Endothelial cell of umbilical vein (primary cell): ENCODE results near the gene MDFIC. TPM values are rescaled to one million over a fixed set of nuclear protein-coding genes. Genes with fewer than 3 reads are reported as not detected.

Source experiments
- BruUV-seq: library from RNA; stranded (reverse); fragments of 400-500 nt; replicated peaks from 2 replicates; lab custom pipeline; 2021; lab: Mats Ljungman, UMichigan
- CTCF ChIA-PET: fragments of 300-600, 350-600 bp; sonication (Branson Sonifier 250); formaldehyde crosslinking; loops from one replicate; lab custom pipeline; 2021; ENCODE audit warnings: antibody characterized with exemption, inconsistent platforms; lab: Charles Lee
- POLR2A ChIA-PET: fragments of 300-600, 350-600 bp; sonication (Branson Sonifier 250); formaldehyde crosslinking; loops from one replicate; lab custom pipeline; 2021; ENCODE audit warnings: antibody characterized with exemption, inconsistent platforms; lab: Charles Lee
- DNase-seq: peaks from one replicate; pipeline ENCODE4 v3.0.0-alpha.2; 2011; ENCODE audit warnings: low read depth, low spot score
- FAIRE-seq: peaks from 2 replicates; lab custom pipeline; 2011; peaks lifted over from hg19 to GRCh38; lab: Jason Lieb, UNC
- H2AFZ ChIP-seq: 2 replicates; pipeline ENCODE4 v1.6.0; 2012; ENCODE audit warnings: low read depth, low read length, control low read depth, inconsistent platforms
- H3K27ac ChIP-seq: 2 replicates; pipeline ENCODE4 v1.5.1; 2011; ENCODE audit warnings: low read depth, mild to moderate bottlenecking, control low read depth, low read length, moderate library complexity; ENCODE audit not compliant: insufficient read depth
- H3K27me3 ChIP-seq, 2 experiments: 2 replicates each; pipeline versions ENCODE4 v1.6.0 to v1.6.1; 2011; ENCODE audit warnings: low read length in 2 of 2, mixed read lengths in 1 of 2; ENCODE audit not compliant: control insufficient read depth in 2 of 2, insufficient read depth in 2 of 2
- H3K36me3 ChIP-seq, 2 experiments: 2 replicates in 1 of 2; 3 replicates in 1 of 2; pipeline ENCODE4 v1.5.1; 2011; ENCODE audit warnings: low read length in 2 of 2, mild to moderate bottlenecking in 1 of 2, moderate library complexity in 1 of 2; ENCODE audit not compliant: control insufficient read depth in 2 of 2, insufficient read depth in 2 of 2; ENCODE audit errors: extremely low read depth in 1 of 2
- H3K4me1 ChIP-seq: 3 replicates; pipeline ENCODE4 v1.5.1; 2011; ENCODE audit warnings: mild to moderate bottlenecking, low read length; ENCODE audit not compliant: control insufficient read depth, insufficient read depth; ENCODE audit errors: extremely low read depth
- H3K4me2 ChIP-seq: 2 replicates; pipeline ENCODE4 v1.6.1; 2011; ENCODE audit warnings: low read length, control low read depth, mixed read lengths; ENCODE audit not compliant: insufficient read depth
- H3K4me3 ChIP-seq, 3 experiments: fragments of 200-600 bp in 1 of 3; sonication (generic), shearing (Covaris generic) in 1 of 3; replicated peaks in 1 of 3; 2 replicates each; pipeline ENCODE4 v1.5.1; 2011 to 2016; ENCODE audit warnings: control low read depth in 3 of 3, low read length in 3 of 3, mild to moderate bottlenecking in 2 of 3, inconsistent platforms in 1 of 3, low read depth in 1 of 3, moderate library complexity in 1 of 3; ENCODE audit not compliant: insufficient read depth in 1 of 3
- H3K79me2 ChIP-seq: 2 replicates; pipeline ENCODE4 v1.6.0; 2012; ENCODE audit warnings: low read length, inconsistent platforms; ENCODE audit not compliant: control insufficient read depth, insufficient read depth
- H3K9ac ChIP-seq: replicated peaks from 2 replicates; pipeline ENCODE3; 2011; ENCODE audit warnings: low read length, control low read depth; ENCODE audit not compliant: insufficient read depth; ENCODE audit errors: extremely low read depth
- H3K9me1 ChIP-seq: replicated peaks from 3 replicates; pipeline ENCODE4 v1.6.0; 2011; ENCODE audit warnings: mild to moderate bottlenecking, low read length; ENCODE audit not compliant: control insufficient read depth, insufficient read depth; ENCODE audit errors: extremely low read depth
- H3K9me3 ChIP-seq: replicated peaks from 2 replicates; pipeline ENCODE4 v1.5.1; 2012; ENCODE audit warnings: low read length, inconsistent platforms; ENCODE audit not compliant: control insufficient read depth, insufficient read depth
- H4K20me1 ChIP-seq: replicated peaks from 2 replicates; pipeline ENCODE3; 2011; ENCODE audit warnings: mild to moderate bottlenecking, low read length; ENCODE audit not compliant: control insufficient read depth, insufficient read depth; ENCODE audit errors: extremely low read depth
- EZH2 ChIP-seq: IDR thresholded peaks from 2 replicates; pipeline ENCODE4 v1.6.1; 2012; ENCODE audit warnings: borderline replicate concordance, low read depth, mild to moderate bottlenecking, moderate library complexity, low read length, inconsistent platforms; ENCODE audit not compliant: severe bottlenecking
- FOS ChIP-seq: IDR thresholded peaks from 2 replicates; pipeline ENCODE4 v1.6.1; 2011; ENCODE audit warnings: mild to moderate bottlenecking, low read length, moderate library complexity, borderline replicate concordance; ENCODE audit not compliant: insufficient read depth
- GATA2 ChIP-seq: IDR thresholded peaks from 2 replicates; pipeline ENCODE4 v1.7.0; 2011; ENCODE audit warnings: low read depth, mild to moderate bottlenecking, moderate library complexity, mixed read lengths, low read length; ENCODE audit not compliant: insufficient read length, insufficient read depth
- JUN ChIP-seq: IDR thresholded peaks from 2 replicates; pipeline ENCODE4 v1.6.1; 2011; ENCODE audit warnings: borderline replicate concordance, low read depth; ENCODE audit not compliant: insufficient read length, insufficient read depth
- MYC ChIP-seq: IDR thresholded peaks from one replicate; pipeline ENCODE4 v1.6.1; 2011; ENCODE audit warnings: mild to moderate bottlenecking, low read depth, low read length
- POLR2A ChIP-seq: IDR thresholded peaks from 2 replicates; pipeline ENCODE4 v1.6.1; 2012; ENCODE audit warnings: low read depth, mild to moderate bottlenecking, control low read depth, low read length
- POLR2AphosphoS5 ChIP-seq: IDR thresholded peaks from 2 replicates; pipeline ENCODE4 v1.6.1; 2012; ENCODE audit warnings: low read depth, mild to moderate bottlenecking, control low read depth, low read length, moderate library complexity; ENCODE audit not compliant: insufficient read depth
- dilution Hi-C: fragments of 300-500 bp; cut with MboI; formaldehyde crosslinking; loops from one replicate; pipeline ENCODE4 v1.15.0; 2019; ENCODE audit warnings: low sequenced_read_pairs; ENCODE audit not compliant: extremely low pct_ligation_motif_present
- intact Hi-C: fragments of 100-400 bp; cut with micrococcal nuclease; formaldehyde crosslinking; loops from one replicate; pipeline ENCODE4 v1.10.0; 2022
- polyA plus RNA-seq, 4 experiments: library from polyadenylated mRNA; depleted of rRNA in 3 of 4; stranded (reverse) in 3 of 4; unstranded in 1 of 4; fragments of >200 nt; gene quantifications; 2 replicates each; pipeline versions ENCODE4 v1.2.1 to v1.2.3, GENCODE V29; 2011 to 2012; ENCODE audit warnings: missing spikeins in 1 of 4
- total RNA-seq: library from RNA; stranded (reverse); gene quantifications from 2 replicates; pipeline ENCODE4 v1.2.3, GENCODE V29; 2021
- TF ChIP-seq, protein P1 (sequence below): IDR thresholded peaks from 2 replicates; pipeline ENCODE4 v1.6.1; 2011; ENCODE audit not compliant: insufficient read depth, insufficient read length
- TF ChIP-seq, protein P2 (sequence below), 2 donors: IDR thresholded peaks; 1 replicate in 1 of 2; 2 replicates in 1 of 2; pipeline ENCODE4 v1.5.1; 2011; ENCODE audit warnings: low read length in 2 of 2, mild to moderate bottlenecking in 2 of 2, moderate library complexity in 2 of 2, control low read depth in 1 of 2, inconsistent platforms in 1 of 2, low read depth in 1 of 2; ENCODE audit not compliant: insufficient read depth in 1 of 2; ENCODE audit errors: extremely low read depth in 1 of 2

Gene MDFIC
- total and polyA plus RNA-seq, 2 donors (not counting 3 experiments of a cell fraction or from before 2014, with no cell fraction given): 6.5 to 14.2 TPM

- no peak overlapping the region for H3K4me3 ChIP-seq
- no peak overlapping the region for H3K27ac ChIP-seq
- no peak overlapping the region for H3K4me2 ChIP-seq
- no peaks in the 10 kb centered on the region for H4K20me1 ChIP-seq
- TF ChIP-seq POLR2A (no peak), MYC (no peak), EZH2 (no peak), FOS (no peak), POLR2AphosphoS5 (no peak), GATA2 (no peak), JUN (no peak)
- TF ChIP-seq, protein P1, sequence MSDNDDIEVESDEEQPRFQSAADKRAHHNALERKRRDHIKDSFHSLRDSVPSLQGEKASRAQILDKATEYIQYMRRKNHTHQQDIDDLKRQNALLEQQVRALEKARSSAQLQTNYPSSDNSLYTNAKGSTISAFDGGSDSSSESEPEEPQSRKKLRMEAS: no peak
- TF ChIP-seq, protein P2, sequence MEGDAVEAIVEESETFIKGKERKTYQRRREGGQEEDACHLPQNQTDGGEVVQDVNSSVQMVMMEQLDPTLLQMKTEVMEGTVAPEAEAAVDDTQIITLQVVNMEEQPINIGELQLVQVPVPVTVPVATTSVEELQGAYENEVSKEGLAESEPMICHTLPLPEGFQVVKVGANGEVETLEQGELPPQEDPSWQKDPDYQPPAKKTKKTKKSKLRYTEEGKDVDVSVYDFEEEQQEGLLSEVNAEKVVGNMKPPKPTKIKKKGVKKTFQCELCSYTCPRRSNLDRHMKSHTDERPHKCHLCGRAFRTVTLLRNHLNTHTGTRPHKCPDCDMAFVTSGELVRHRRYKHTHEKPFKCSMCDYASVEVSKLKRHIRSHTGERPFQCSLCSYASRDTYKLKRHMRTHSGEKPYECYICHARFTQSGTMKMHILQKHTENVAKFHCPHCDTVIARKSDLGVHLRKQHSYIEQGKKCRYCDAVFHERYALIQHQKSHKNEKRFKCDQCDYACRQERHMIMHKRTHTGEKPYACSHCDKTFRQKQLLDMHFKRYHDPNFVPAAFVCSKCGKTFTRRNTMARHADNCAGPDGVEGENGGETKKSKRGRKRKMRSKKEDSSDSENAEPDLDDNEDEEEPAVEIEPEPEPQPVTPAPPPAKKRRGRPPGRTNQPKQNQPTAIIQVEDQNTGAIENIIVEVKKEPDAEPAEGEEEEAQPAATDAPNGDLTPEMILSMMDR (IDR thresholded peaks at IDR 0.05; ENCODE audit: extremely low read depth in 1 of 2, insufficient read depth in 1 of 2, low read depth in 1 of 2, low read length in 2 of 2): no peak
- ChIA-PET POLR2A (no interaction called here), CTCF (interaction anchor here (1.5 kb wide), 1 partner anchor 29 kb away, joined by 3 read pairs; no protein-coding TSS in a partner anchor)
- H3K79me2 ChIP-seq: no peaks in the 10 kb centered on the region
- no peaks in the 10 kb centered on the region for H3K4me1 ChIP-seq
- H3K36me3 ChIP-seq: no peaks in the 10 kb centered on the region
- no peak overlapping the region for H2AFZ ChIP-seq
- no peaks in the 10 kb centered on the region for H3K9me1 ChIP-seq
- dilution Hi-C loops: no loop called here
- H3K9ac ChIP-seq: no peak overlapping the region
- H3K9me3 ChIP-seq: no peaks in the 10 kb centered on the region
- BruUV-seq: no TSS peak
- intact Hi-C loops: no loop called here
- H3K27me3 ChIP-seq: no peaks in the 10 kb centered on the region
- no peak for DNase-seq
- no peak for FAIRE-seq
Measured at GRCh38 chr7:114952296-114952695, 30.4 kb downstream of the MDFIC start.
